GM23248 (cell line): ENCODE results near the gene ATR.

Experiments
- EZH2 ChIP-seq: fragments of 200-600 bp; sonication (generic); IDR thresholded peaks from 2 replicates; pipeline ENCODE4 v1.6.1; 2018; ENCODE audit warnings: antibody characterized with exemption, mild to moderate bottlenecking; ENCODE audit not compliant: insufficient read depth, poor library complexity, severe bottlenecking
- EZH2phosphoT487 ChIP-seq: fragments of 200-600 bp; sonication (generic); IDR thresholded peaks from 2 replicates; pipeline ENCODE4 v1.6.1; 2018; ENCODE audit warnings: antibody characterized with exemption, moderate library complexity, mild to moderate bottlenecking, low read depth; ENCODE audit not compliant: insufficient read depth

- no peak for TF ChIP-seq EZH2
- TF ChIP-seq EZH2phosphoT487 = no peak
Observed at GRCh38 chr3:142436951-142437585, 141.5 kb downstream of the ATR start.
